ENCODE results near the gene ZKSCAN8. TPM values are rescaled to one million over a fixed set of nuclear protein-coding genes. Genes with fewer than 3 reads are reported as not detected.
"Not testable (repeated sequence)": the region's sequence is repeated elsewhere in the genome, so short reads cannot be mapped to it uniquely, and the experiment has no call there.

Gene ZKSCAN8
- 9.0 and 11.3 TPM in 2 replicates for total RNA-seq (2014; rRNA removed; shearing (Covaris generic))

DNA sequence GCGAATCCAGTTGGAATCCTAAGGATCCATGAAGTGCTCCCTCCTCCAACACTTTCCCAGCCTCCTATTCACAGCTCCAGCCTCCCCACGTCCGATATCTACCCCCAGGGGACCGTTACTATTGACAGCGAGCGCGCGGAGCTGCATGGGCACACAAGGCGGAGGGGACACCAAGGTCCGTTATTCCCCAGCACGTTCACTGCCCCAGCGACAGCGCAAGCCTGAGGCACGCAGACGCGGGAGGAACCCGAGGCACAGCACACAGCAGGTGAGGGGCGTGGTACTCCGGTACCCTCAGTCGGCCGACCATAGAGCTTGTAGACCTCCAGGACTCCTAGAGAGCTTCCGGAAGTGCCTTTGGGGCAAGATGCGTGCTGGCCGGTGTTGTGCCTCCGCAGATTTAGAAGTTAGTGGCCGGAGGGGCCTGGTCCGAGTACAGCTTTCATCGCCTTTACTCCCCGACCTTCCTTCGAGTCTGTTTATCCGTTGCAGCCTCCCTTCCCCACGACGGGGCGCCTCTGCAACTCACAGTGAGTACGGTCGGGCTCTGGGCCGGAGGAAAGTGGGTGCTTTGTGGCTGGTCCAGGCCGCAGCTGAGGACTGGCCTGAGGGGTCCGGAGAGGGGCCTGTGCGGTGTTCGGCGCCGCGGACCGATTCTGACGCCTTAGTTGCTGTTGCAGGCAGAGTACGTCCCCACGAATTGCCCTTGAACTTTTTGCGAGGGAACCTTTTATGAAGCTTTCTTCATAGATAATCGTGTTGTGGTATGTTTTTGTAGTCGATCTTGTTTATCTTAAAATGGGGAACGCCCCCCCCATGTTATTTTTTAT lies at the start of gene ZKSCAN8:
TSS of gene ZKSCAN8 (plus strand) at position 384 of the 830 bp plus-strand sequence. CDS start 6,525 bp downstream, outside the sequence.
- in situ Hi-C loops (cut with HindIII; ENCODE audit: low sequenced_read_pairs) = no loop called here
- DNase-seq (ENCODE audit: low spot score) = peak; percentile 95

DNA sequence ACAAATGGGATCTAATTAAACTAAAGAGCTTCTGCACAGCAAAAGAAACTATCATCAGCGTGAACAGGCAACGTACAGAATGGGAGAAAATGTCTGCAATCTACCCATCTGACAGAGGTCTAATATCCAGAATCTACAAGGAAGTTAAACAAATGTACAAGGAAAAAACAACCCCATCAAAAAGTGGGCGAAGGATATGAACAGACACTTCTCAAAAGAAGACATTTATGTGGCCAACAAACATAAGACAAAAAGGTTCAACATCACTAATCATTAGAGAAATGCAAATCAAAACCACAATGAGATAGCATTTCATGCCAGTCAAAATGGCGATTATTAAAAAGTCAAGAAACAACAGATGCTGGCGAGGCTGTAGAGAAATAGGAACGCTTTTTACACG lies 39.5 kb upstream of the ZKSCAN8 start:
- in situ Hi-C loops (cut with HindIII; ENCODE audit: low sequenced_read_pairs); DNase-seq (ENCODE audit: low spot score): not testable (repeated sequence)

DNA sequence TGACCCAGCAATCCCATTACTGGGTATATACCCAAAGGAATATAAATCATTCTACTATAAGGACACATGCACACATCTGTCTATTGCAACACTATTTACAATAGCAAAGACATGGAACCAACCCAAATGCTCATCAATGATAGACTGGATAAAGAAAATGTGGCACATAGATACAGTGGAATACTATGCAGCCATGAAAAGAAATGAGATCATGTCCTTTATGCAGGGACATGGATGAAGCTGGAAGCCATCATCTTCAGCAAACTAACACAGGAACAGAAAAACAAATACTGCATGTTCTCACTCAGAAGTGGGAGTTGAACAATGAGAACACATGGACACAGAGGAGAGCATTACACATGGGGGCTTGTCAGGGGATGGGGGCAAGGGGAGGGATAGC lies 39.0 kb upstream of the ZKSCAN8 start:
- in situ Hi-C loops (cut with HindIII; ENCODE audit: low sequenced_read_pairs); DNase-seq (ENCODE audit: low spot score): not testable (repeated sequence)

DNA sequence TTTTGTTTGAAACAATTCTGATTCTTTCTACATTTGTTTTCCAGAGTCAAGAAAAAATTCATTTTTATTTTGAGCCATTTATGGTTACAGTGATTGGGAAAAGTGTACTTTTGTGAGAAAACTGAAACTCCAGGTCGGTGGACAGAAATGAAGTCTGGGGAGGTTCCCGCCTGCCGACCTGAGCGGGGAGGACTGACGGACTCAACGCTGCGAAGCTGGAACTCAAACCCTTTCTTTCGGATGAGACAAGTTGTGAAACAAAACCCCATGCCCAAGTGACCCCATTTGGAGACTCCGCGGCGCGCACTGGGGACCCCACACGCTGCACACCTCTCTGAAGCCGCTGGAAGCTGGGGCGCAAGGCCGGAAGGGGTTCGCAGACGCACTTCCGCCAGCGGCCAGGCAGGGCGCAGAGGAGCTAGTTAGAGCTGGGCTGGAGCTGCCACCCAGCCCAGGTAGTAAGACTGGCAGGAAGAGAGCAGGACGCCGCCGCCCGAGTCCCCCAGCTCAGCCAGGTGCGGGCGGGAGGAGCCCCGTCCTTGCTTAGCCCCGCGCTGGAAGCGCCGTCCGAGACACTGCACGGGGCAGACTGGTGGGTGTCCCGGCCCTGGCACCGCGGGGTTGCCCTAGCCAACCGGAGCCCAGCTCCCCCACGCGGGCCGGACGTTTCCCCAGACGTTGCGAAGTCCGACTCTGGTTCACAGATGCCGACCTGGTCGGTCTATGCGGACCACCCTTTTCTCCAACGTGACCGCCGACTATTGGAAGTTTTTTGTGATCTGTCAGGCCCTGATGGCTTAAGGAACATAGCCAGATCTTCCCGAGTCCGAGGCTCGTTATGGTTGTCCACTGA lies 37.1 kb upstream of the ZKSCAN8 start:
- DNase-seq (ENCODE audit: low spot score) = peak; percentile 91
- in situ Hi-C loops (cut with HindIII; ENCODE audit: low sequenced_read_pairs) = no loop called here

DNA sequence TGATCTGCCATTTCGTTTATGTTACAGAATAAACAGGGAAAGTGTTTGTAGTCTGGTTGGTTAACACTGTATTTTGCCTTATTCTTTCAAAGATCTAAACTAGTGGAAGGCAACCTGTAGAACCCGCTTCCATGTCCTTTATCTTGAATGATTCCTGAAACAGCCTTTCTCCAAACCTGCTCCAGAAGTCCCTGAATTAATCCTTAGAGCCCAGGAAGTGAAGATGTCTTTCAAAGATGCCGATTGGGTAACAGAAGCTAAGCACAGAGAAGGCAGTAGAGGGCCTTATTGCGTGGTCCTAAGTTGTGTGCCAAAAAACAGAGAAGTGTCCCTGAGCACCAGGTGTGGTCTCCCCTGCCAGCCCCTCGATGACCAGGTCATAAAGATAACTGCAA lies 36.4 kb upstream of the ZKSCAN8 start:
- in situ Hi-C loops (cut with HindIII; ENCODE audit: low sequenced_read_pairs) = no loop called here
- DNase-seq (ENCODE audit: low spot score) = no peak

DNA sequence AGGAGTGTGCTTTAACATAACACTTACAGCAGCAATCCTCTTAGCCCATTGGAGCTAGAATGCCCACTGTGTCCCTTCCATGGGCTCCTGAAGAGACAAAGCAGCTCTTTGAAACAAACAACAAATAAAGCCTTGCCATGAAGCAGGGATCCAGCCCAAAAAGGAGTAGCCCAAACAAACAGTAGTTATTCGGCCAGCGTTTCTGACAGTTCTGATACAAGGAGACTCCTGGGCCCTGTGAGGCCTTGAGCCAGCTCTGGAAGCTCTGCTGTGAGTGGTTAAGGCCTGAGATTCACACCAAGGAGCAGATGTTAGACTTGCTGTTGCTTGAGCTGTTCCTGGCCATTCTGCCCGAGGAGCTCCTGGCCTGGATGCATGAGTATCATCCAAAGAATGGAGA lies 34.2 kb upstream of the ZKSCAN8 start:
- in situ Hi-C loops (cut with HindIII; ENCODE audit: low sequenced_read_pairs) = no loop called here
- DNase-seq (ENCODE audit: low spot score) = no peak

DNA sequence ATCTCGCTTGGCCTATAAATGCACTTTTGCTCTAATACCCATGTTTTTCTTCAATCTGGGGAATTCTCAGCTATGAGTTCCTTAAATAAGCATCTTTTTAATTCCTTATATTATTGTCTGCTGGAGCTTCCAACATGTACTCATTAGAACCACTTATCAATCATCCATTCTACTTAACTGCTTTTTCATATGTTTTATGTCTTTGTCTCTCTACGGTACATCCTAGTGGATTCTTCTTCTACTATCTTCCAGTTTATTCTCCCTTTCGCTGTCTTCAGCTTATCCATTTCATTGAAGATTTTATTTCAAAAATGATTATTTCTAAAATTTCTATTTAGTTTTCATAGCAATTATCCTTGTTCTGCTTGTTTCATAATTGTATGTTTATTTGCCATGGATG lies 29.7 kb upstream of the ZKSCAN8 start:
- in situ Hi-C loops (cut with HindIII; ENCODE audit: low sequenced_read_pairs) = no loop called here
- DNase-seq (ENCODE audit: low spot score) = no peak

DNA sequence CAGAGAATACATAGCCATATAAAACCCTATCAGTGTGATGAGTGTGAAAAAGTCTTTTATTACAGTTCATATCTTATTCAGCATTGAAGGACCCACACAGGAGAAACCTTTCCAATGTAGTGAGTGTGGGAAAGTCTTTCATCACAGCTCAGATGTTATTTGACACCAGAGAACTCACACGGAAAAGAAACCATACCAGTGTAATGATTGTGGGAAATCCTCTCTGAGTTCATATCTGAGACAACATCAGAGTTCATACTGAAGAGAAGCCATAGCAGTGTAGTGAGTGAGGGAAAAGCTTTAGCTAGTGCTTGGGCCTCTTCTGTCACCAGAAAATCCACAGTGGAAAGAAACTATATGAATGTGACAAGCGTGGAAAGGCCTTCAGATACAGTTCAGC lies 25.9 kb upstream of the ZKSCAN8 start:
- DNase-seq (ENCODE audit: low spot score) = no peak
- in situ Hi-C loops (cut with HindIII; ENCODE audit: low sequenced_read_pairs) = no loop called here

DNA sequence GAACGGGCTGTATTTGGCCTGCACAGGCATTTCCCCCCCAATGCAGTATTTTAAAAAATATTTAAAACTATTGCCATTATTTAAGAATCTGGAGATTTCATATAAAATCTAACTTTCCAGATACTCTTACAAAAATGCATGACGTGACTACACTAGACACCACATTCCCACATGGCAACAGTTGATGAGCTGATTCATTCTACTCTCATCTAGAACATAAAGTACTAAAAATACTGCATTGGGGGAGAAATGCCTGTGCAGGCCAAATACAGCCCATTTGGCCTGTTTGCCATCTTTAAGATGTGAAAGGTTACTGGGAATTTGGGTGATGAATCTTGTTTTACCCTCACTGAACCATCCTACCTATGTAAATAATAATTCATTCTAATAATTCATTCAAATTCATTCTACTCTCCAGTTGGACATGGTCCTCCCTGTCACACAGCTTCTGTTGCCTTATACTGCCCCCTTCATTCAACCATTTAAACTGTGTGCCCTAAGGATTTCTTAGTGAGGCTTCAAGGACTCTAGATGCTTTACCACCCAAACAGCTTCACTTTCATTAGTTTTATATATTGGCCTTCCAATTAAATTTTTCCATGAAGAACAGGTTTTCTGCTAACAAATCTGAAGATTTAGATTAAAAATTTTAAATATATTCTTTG lies 24.2 kb upstream of the ZKSCAN8 start:
- in situ Hi-C loops (cut with HindIII; ENCODE audit: low sequenced_read_pairs) = no loop called here
- DNase-seq (ENCODE audit: low spot score) = no peak

DNA sequence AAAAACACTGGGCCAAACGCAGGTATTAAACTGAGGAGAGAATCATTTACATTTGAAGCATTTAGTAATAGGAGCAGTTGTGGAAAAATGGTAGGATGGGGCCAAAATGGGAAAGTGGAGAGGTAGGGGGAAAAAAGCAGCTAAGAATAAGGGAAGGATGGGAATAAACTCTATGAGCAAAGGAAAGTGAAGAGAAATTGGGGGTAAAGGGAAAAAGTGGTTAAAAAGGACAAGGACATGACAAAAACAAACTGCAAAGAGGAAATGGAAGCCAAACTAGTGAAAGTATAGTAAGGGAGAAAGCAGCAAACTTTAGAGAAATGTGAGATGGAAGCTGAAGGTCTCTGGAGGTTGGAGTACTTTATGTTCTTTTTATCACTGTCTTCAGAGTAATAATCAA lies 23.5 kb upstream of the ZKSCAN8 start:
- DNase-seq (ENCODE audit: low spot score) = no peak
- in situ Hi-C loops (cut with HindIII; ENCODE audit: low sequenced_read_pairs) = no loop called here

DNA sequence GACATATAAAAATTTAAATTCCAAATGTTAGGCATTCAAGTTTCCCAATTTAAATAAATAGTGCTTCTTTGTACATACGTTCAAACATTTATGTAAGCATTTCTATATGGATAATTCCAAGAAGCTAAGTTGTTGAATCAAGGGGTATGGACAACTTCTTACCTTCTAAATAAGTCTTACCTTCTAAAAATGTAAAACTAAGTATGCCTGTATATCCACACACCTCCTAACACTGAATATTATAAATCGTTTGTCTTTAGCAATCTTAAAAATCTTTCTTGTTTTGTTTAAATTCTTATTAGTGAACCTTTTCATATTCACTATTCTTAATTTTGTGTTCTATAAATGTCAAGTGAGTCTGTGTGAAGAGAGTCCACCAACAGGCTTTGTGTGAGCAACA lies 19.8 kb upstream of the ZKSCAN8 start:
- in situ Hi-C loops (cut with HindIII; ENCODE audit: low sequenced_read_pairs) = no loop called here

DNA sequence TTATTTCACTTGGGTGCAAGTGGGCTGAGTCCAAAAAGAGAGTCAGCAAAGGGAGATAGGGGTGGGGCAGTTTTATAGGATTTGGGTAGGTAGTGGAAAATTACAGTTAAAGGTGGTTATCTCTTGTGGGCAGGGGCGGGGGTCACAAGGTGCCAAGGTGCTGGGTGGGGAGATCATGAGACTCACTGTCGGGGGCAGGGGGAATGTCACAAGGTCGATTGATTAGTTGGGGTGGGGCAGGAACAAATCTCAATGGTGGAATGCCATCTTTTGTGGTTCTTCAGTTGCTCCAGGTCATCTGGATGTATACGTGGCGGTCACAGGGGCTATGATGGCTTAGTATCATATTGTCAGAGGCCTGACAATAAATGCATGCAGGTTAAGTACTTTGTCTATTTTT lies 19.4 kb upstream of the ZKSCAN8 start:
- DNase-seq (ENCODE audit: low spot score); in situ Hi-C loops (cut with HindIII; ENCODE audit: low sequenced_read_pairs): not testable (repeated sequence)

More for the DNA sequence above, 19.8 kb upstream of the ZKSCAN8 start:
- no peak for DNase-seq (ENCODE audit: low spot score)

DNA sequence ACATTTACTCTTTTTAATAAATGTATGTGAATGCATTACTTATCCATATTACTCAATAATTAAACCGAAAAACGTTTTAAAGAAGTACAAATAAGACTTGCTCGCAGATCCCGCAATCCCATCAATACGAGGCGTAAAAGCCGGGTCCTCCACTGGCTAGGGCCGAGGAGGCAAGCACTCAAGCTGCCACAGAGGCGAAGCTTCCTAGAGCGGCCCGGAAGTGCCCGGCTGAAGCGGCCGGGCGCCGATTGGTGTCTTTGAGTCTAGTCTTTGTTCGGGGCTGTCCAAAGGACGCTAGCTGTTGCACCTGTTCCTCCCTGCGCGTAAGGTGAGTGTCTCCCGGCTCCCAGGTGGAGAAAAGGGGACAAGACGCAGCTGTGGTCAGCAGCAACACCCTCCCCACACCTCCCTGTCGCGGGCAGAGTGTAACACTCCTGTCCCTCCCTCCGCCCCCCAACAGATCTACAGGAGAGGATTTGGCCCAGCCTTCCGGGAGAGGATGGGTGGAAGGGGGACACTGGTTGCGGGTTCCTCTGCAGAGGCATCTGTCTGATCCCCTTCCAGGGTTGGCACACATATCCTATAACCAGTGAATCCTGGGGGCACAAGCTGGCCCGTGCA lies 17.2 kb upstream of the ZKSCAN8 start, which contains the start of gene ZSCAN16:
TSS of gene ZSCAN16 (plus strand) at position 260 of the 621 bp plus-strand sequence. CDS start 835 bp downstream, outside the sequence.
- in situ Hi-C loops (cut with HindIII; ENCODE audit: low sequenced_read_pairs) = no loop called here
- peak; percentile 92 for DNase-seq (ENCODE audit: low spot score)

DNA sequence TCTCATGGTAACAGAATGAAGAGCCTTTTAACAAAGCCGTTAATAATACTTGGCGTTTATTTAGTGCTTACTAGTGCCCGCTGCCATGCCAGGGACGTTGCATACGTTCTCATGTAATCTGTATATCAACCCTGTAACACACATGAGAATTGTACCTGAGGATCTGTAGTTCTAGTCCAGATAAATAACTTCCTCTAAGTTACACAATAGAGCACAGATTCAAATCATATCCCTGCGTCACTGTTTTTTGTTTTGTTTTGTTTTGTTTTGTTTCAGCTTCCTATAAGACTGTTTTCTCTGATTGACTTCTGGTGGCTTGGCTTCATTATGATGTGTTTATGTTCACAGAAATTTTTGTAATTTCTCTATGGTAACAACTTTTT lies 16.7 kb upstream of the ZKSCAN8 start:
- no peak for DNase-seq (ENCODE audit: low spot score)
- in situ Hi-C loops (cut with HindIII; ENCODE audit: low sequenced_read_pairs) = no loop called here

DNA sequence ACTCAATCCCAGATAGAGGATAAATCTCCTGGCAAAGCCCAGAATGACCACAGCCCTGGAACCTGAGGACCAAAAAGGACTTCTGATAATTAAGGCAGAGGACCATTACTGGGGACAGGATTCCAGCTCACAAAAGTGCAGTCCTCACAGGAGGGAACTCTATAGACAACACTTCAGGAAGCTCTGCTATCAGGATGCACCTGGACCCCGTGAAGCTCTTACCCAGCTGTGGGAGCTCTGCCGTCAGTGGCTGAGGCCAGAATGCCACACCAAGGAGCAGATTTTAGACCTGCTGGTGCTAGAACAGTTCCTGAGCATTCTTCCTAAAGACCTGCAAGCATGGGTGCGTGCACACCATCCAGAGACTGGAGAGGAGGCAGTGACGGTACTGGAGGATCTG lies 16.3 kb upstream of the ZKSCAN8 start:
- no peak for DNase-seq (ENCODE audit: low spot score)
- in situ Hi-C loops (cut with HindIII; ENCODE audit: low sequenced_read_pairs) = no loop called here

DNA sequence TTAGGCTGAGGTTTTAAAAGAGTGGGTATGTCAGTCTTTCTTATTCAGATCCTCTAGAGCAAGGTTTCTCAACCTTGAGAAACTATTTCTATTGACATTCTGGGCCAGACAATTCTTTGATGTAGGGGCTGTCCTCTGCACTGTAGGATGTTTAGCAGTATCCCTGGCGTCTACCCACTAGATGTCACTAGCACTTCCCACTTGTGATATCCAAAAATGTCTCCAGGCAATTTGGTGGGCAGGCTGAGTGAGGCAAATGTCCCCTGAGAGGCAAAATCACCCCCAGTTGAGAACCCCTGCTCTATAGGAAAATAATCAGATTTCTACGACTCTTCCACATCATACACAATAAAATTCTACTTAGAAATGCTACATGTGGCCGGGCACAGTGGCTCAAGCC lies 7.7 kb upstream of the ZKSCAN8 start:
- DNase-seq (ENCODE audit: low spot score) = peak; percentile 43
- in situ Hi-C loops (cut with HindIII; ENCODE audit: low sequenced_read_pairs) = no loop called here

DNA sequence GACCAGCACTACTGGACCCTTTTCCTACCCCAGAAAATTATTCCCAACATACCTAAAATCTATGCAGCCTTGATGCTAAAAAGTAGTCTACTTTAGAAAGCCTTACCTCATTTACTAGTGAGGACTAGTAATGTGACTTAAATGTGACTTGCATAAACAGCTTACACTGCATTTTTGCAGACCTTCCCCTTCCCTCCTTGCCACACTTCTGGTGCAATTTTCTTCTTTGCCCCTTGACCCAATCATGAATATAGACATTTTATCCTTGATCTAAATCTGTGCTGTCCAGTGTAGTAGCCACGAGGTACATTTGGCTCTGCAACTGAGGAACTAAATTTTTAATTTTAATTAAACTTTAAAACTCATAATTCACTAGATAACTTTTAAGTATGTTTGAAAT lies 7.0 kb upstream of the ZKSCAN8 start:
- in situ Hi-C loops (cut with HindIII; ENCODE audit: low sequenced_read_pairs) = no loop called here
- DNase-seq (ENCODE audit: low spot score) = no peak

DNA sequence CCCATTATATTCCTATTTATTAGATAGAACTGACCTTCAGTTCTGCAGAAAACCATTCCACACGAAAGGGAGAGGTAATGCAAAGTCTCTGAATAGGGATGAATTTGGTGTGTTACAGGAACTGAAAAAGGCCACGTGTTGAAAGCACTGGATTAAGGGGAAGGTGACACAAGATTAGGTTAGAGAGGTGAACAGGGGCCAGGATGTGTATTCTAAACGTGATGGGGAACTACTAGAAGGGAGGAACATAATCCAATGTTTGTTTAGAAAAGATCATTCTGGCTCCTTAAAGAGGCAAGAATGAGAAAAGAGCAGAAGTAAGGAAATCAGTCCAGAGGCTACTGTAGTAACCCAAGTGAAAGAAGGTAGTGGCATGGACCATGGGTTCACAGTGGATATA lies 6.3 kb upstream of the ZKSCAN8 start:
- in situ Hi-C loops (cut with HindIII; ENCODE audit: low sequenced_read_pairs) = no loop called here
- DNase-seq (ENCODE audit: low spot score) = peak; percentile 18
